Activated CD4-positive, alpha-beta T cell treated with anti-CD3 and anti-CD28 coated beads, Interleukin-2, amount 50 U/mL, for 24 hours (primary cell): ENCODE measurements around the gene RPL6.
"Not testable (repeated sequence)": the region's sequence is repeated elsewhere in the genome, so short reads cannot be mapped to it uniquely, and the experiment has no call there.

ENCODE experiments used
- DNase-seq, 2 donors: peaks; one replicate each; pipeline ENCODE4 v3.0.0-alpha.2; 2020; ENCODE audit warnings: low read depth in 1 of 2, low spot score in 1 of 2

The RPL6 gene

DNA sequence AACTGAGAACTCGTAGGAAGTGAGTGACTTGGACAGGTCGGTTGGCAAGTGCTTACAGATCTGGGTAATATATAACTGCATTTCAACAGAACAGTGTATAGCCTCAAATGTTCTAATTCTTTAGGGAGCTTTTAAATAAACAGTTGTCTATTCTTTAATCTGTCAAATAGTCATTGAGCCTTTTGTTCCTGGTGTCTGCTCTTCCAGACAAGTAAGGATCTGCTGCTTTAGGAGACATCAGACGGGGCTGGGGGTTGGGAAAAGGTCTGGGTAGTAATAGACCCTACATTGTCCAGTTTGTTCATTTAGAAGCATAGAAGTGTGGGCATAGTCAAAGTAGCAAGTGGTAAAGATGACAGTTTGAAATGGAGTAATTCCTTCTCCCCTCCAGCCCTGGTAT, 11.3 kb upstream of the RPL6 start:
- DNase-seq: no peak

DNA sequence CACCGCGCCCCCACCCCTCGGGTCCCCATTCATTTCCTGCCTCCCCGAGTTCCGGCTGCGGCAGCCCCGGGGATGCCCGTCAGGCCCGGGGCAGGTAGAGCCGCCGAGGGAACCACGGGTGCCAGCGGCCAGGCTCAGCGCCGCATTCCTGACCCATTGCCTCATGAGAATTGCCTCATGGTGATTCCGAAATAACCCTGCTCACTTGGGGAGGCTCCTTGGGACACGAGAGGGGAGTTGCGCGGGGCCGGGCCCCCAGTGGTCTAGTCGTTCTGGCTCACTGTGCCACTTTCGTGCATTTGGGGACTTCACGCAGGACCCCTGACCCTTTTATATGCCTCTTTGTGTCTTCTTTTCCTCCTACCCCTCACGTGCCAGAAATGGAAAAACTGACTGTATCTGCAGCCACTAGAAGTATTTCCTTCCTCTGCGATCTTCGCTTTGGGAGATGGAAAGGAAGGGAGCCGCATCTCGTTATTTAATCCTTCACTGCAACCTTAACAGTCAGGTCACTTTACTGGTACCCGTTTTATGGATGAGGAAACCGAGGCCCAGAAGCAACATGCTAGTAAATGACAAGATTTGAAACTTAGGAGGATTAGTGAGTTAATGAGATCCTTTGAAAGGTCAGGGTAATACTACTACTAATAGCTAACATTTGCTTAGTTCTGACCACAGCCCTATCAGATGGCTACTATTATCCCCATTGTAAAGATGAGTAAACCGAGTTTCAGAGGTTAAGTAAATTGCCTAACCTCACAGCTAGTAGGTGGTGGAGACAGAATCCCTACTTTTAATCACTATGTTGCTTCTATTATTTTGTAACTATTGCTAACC, 10.1 kb upstream of the RPL6 start:
- peak; percentile 13 to 40 for DNase-seq

DNA sequence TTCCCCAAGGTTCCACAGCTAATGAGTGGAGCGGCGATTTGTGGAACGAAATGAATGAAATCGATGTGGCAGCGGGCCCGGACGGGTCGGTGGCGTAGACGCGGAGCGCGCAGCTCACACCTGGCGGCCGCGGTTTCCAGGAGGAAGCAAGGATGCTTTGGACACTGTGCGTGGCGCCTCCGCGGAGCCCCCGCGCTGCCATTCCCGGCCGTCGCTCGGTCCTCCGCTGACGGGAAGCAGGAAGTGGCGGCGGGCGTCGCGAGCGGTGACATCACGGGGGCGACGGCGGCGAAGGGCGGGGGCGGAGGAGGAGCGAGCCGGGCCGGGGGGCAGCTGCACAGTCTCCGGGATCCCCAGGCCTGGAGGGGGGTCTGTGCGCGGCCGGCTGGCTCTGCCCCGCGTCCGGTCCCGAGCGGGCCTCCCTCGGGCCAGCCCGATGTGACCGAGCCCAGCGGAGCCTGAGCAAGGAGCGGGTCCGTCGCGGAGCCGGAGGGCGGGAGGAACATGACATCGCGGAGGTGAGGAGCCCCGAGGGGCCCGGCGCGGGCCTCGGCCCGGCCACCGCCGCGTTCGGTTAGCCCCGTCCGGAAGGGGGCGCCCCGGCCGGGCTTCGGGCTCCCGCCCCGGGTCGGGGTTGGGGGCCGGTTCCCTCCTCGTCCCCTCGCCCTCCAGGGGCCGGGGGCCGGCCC, 9.3 kb upstream of the RPL6 start, which contains the start of gene PTPN11:
PTPN11 (plus strand) TSS at position 340 of the 689 bp plus-strand sequence; CDS start at position 505, 165 bp downstream.
- peak; percentile 86 to 91 for DNase-seq

DNA sequence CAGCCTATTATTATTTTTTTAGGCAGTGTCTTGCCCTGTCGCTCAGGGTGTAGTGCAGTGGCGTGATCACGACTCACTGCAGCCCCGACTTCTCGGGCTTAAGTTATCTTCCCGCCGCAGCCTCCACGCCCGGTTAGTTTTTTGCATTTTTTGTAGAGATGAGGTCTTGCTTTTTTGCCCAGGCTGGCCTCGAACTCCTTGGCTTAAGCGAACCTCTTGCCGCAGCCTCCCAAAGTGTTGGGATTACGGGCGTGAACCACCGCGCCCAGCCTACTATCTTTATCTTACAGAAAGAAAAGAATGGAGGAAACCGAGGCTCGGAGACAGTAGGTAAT, 8.8 kb upstream of the RPL6 start:
- DNase-seq: no peak

DNA sequence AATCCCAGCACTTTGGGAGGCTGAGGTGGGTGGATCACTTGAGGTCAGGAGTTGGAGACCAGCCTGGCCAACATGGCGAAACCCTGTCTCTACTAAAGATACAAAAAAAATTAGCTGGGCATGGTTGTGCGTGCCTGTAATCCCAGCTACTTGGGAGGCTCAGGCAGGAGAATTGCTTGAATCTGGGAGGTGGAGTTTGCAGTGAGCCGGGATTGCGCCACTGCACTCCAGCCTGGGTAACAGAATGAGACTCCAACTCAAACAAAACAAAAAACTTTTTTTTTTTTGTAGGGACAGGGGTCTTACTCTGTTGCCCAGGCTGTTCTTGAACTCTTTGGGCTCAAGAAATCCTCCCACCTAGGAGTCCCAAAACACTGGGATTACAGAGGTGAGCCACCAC, 6.1 kb upstream of the RPL6 start:
- not testable (repeated sequence) for DNase-seq

DNA sequence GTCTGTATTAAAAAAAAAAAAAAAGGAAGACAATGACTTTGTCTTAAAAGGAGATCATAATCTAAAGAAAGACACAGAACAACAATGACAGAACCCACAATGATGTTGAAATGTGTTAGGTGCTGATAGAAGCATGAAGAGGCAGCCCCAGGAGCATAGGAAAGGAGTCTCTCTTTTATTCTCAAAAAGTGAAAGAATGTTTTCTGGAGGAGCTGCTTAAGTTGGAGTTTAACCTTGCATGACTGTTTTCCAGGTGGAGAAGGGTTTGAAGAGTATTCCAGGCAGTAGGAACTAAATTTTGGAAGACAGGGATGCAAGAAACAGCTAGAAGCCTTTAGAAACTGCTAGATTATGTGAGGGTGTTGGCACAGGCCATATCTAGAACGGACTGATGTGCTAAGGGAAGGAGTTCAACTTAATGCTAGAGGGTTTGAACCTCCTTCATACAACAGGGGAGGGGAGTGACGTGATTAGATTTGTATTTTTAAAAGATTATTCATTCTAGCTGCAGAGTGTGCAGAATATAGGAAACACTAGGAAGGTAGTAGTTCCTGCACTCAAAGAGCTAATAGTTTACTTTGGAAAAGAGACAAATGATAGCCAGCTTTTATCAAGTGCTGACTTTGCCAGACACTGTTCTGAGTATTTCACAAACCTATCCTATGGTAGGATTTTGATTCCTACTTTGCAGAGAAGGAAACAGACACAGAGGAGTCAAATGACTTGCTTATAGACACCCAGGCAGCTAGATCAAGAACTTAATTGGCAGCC, 4.6 kb upstream of the RPL6 start:
- DNase-seq: no peak

DNA sequence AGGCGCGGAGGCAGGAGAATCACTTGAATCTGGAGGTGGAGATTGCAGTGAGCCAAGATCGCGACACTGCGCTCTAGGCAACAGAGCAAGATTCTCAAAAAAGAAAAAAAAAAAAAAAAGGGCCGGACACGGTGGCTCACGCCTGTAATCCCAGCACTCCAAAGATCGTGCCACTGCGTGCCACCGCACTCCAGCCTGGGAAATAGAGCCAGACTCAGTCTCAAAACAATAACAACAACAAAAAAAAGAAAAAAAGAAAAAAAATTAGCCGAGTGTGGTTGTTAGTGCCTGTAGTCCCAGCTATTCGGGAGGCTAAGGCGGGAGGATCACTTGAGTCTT, 470 bp upstream of the RPL6 start:
- DNase-seq: no peak

DNA sequence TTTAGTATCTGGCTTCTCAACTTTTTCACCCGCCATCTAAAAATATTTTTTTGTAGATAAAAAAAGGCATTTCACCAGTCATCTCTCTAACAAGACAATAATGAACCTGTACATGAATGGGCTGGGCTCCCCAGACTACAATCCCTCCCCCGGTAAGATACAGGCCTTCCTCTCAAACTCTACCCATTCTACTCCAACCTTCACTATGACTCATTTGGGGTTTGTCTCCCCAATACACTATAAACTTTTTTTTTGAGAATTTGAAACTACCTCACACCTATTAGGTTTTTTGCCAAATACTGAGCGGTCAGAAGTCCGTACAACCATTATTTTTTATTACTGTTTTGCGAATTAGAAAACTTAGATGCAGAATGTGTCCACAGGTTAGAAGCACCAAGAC, 784 bp downstream of the RPL6 start:
- DNase-seq: no peak

DNA sequence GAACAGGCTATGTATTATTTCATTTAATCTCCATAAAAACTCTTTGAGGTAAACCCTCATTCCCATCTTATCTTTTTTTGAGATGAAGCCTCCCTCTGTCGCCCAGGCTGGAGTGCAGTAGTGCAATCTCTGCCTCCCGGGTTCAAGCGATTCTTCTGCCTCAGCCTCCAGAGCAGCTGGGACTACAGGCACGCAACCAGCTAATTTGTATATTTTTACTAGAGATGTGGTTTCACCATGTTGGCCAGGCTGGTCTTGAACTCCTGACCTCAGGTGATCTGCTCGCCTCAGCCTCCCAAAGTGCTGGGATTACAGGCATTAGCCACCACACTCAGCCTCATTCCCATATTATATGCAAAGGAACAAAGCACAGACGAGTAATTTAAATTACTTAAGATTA, 1.7 kb downstream of the RPL6 start:
- not testable (repeated sequence) for DNase-seq

DNA sequence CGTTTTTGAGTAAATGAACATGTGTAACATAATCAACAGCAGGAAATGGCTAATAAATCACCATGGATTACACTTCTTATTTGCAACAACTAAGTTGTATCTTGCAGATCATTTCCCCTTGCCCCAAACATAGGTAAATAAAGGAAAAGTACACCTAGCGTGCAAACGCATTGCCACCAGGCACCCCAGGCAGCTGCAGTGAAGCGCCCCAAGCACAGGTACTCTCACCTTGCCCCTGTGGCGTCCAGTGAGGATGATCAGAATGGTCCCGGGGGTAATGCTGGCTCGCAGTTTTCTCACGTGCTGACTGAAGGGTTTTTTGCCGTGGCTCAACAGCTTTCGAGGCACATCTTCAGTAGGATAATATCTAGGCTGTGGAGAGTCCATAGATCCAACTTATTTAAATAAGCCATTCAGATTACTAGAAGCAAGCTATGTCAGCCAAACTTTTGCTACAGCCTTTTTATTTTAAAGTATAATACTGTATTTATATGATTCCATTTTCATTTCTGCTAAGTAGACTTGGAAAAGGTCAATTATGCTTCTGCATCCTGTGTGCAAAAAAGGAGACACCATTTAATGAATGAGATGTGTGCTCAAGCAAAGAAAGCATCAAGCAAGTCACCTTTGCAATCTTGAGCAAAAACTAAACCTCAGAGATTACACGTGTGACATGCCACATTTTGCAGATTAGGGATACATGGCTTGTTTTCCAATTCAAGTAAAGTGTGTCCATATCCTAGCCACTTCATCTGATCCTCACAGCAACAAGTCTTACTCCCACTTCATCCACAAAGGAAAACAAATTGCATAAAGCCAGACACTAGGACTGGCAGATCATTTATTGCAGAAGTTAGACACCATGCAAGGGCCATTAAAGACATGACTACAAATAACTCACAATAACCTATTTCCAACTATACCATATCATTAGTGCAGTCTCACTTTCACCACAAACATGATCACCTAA, 2.6 kb downstream of the RPL6 start:
- DNase-seq: no peak

DNA sequence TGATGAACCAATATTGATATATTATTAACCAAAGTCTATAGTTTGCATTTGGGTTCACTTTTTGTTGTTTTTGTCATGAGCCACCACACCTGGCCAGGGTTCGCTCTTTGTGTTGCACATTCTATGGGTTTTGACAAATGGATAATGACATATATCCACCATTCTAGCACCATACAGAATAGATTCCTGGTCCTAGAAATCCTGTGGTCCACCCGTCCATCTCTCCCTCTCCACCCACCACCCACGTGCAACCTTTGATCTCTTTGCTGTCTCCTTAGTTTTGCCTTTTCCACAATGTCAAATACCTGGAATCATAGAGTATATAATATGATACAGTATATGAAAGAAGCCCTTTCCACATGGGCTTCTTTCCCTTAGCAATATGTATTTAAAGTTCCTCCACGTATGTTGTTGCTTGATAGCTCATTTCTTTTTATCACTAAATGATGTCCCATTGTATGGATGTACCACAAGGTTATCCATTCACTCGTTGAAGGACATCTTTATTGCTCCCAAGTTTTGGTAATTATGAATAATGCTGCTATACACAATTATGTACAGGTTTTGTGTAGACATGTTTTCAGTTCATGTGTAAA, 7.4 kb downstream of the RPL6 start:
- no peak for DNase-seq

DNA sequence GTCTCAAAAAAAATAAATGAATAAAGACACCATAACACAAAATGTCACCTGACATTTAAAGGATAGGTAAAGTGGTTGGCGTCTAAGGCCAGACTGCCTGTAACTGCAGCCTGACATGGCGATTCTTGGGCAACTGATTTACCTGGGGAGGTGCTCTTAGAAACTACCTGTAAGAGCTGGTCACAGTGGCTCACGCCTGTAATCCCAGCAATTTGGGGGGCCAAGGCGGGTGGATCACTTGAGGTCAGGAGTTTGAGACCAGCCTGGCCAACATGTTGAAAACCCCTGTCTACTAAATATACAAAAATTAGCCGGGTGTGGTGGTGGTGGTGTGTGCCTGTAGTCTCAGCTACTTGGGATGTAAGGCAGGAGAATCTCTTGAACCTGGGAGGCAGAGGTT, 8.4 kb downstream of the RPL6 start:
- no peak for DNase-seq

DNA sequence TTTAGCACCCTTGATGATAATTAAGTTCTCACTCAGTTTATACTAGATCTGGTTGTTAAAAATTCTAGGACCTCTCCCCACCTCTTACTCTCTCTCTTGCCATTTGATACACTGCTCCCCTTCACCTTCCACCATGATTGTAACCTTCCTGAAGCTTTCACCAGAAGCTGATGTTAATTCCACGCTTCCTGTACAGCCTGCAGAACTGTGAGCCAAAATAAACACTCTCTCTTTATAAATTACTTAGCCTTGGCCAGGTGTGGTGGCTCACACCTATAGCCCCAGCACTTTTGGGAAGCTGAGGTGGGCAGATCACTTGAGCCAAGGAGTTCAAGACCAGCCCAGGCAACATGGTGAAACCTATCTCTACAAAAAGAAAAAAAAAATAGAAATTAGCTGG, 16.1 kb downstream of the RPL6 start:
- DNase-seq: no peak

DNA sequence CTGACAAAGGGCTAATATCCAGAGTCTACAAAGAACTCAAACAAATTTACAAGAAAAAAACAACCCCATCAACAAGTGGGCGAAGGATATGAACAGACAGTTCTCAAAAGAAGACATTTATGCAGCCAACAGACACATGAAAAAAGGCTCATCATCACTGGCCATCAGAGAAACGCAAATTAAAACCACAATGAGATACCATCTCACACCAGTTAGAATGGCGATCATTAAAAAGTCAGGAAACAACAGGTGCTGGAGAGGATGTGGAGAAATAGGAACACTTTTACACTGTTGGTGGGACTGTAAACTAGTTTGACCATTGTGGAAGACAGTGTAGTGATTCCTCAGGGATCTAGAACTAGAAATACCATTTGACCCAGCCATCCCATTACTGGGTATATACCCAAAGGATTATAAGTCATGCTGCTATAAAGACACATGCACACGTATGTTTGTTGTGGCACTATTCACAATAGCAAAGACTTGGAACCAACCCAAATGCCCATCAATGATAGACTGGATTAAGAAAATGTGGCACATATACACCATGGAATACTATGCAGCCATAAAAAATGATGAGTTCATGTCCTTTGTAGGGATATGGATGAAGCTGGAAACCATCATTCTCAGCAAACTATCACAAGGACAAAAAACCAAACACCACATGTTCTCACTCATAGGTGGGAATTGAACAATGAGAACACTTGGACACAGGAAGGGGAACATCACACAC, 19.3 kb downstream of the RPL6 start:
- DNase-seq: not testable (repeated sequence)

DNA sequence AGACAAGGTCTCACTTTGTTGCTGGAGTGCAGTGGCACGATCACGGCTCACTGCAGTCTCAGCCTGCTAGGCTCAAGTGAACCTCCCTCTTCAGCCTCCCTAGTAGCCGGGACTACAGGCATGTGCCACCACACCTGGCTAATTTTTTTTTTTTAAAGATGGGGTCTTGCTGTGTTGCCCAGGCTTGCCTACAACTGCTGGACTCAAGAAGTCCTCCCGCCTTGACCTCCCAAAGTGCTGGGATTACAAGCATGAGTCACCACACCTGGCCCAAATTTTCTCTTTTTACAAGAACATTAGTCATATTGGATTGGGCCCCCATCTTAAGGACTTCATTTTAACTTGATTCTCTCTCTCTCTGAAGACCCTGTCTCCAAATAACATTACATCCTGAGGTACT, 20.2 kb downstream of the RPL6 start:
- no peak for DNase-seq

DNA sequence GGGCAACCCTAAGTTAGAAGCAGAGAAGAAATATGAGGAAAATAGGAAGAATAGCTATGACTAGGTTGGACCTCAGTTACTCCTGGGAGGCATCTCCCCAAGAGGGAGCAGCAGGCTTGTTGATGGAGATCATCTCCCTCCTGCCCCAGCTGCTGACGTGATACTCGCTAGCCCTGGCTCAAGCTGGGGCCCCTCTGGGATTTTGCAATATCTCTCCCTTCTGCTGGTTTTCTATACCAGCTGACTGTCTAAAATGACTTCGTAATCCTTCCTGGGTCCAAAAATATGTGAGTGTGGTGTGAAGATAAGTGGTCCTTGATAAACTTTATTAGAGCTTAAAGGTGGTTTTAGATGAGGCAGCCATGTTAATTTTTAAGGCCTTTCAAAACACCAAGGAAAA, 22.7 kb downstream of the RPL6 start:
- no peak for DNase-seq

DNA sequence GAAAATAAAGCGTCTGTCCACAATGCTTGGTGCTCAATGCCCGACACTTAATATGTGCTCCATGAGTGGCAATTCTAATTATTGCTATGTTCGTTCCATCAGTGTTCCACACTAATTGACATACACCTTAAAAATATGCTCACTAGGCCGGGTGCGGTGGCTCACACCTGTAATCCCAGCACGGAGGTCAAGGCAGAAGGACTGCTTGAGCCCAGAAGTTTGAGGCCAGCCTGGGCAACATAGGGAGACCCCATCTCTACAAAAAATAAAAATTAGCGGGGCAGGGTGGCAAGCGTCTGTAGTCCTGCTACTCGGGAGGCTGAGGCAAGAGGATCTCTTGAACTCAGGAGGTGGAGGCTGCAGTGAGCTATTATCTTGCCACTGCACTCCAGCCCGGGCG, 26.5 kb downstream of the RPL6 start:
- no peak for DNase-seq

DNA sequence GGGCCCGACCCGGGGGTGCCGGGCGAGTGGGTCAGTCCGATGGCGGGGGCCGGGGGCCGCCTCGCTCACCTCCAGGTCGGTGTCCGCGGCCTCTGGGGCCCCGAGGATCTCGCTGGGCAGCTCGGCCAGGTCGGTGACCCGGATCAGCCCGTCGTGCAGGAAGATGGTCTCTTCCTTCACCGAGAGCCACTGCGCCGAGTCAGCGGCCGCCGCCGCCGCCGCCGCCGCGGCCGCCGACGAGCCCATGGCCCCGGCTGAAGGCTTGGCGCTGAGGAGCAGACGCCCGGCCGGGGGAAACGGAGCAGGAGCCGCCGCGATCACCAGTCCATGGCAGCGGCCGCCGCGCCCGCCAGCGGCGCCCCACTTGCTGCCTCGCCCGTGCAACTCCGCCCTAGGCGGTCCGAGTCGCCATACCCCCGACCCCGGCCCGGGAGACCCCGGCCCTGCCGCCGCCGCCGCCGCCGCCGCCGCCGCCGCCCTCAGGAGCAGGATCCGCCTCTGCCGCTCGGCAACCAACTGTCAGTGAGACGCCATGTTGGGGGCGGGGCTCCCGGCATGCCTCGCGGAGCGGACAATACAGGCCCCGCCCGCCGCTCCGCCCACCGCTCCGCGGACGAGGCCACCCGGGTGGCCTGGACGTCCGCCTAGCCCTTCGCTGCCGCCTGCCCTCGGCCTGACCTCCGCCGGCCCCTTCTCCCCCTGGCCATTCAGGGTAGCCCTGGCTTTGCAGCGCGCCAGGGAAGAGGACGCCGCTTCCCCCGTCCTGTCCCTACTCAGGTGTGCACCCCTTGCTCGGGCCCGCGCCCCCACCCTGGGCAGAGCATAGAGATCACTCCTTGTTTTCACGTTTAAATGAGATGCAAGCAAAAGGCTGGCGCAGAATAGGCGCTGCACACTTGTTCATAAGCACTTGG, 27.3 kb downstream of the RPL6 start, which contains the start of gene HECTD4:
HECTD4 (minus strand) TSS at position 549 of the 914 bp plus-strand sequence; CDS start at position 246, 303 bp downstream.
- DNase-seq: peak; percentile 81 to 87
